HepG2 (cell line): ENCODE results near the gene RALY. TPM values are rescaled to one million over a fixed set of nuclear protein-coding genes. Genes with fewer than 3 reads are reported as not detected.

Experiments used
- ATAC-seq: fragments of 200-7000 bp; cut with Tn5 transposase; 3 replicates; pipeline ENCODE4 v1.9.1; 2020; ENCODE audit warnings: mild to moderate bottlenecking, moderate library complexity
- BruUV-seq: library from RNA; stranded (reverse); fragments of 400-500 nt; replicated peaks from 2 replicates; lab custom pipeline; 2021; lab: Mats Ljungman, UMichigan
- CTCF ChIA-PET: fragments of 300-600 bp; formaldehyde crosslinking; extraction: SDS; loops from one replicate; lab custom pipeline; 2021; ENCODE audit warnings: low total read pairs, inconsistent platforms, low intra/inter-chr PET ratio; lab: Yijun Ruan, JAX
- POLR2A ChIA-PET: fragments of 350-600 bp; sonication (Branson Sonifier 250); formaldehyde crosslinking; loops from one replicate; lab custom pipeline; 2020; ENCODE audit warnings: antibody characterized with exemption, inconsistent platforms; lab: Yijun Ruan, JAX
- DNase-seq: peaks from one replicate; pipeline ENCODE4 v3.0.0-alpha.2; 2015; ENCODE audit warnings: low spot score
- FAIRE-seq: peaks from 3 replicates; lab custom pipeline; 2011; peaks lifted over from hg19 to GRCh38; lab: Jason Lieb, UNC
- H2AFZ ChIP-seq: one replicate; pipeline ENCODE4 v1.6.1; 2011; ENCODE audit warnings: low read length, inconsistent platforms
- H3K27ac ChIP-seq: fragments of 300-600 bp; 3 replicates; pipeline ENCODE4 v1.8.0; 2011; ENCODE audit warnings: mixed run types, mild to moderate bottlenecking, mixed read lengths, low read length, inconsistent platforms; ENCODE audit not compliant: insufficient read depth; ENCODE audit errors: extremely low read length
- H3K27me3 ChIP-seq, 2 experiments: fragments of 200-600 bp in 1 of 2; 2 replicates in 1 of 2; 3 replicates in 1 of 2; pipeline versions ENCODE4 v1.6.0 to v1.8.0; 2011; ENCODE audit warnings: low read length in 2 of 2, mild to moderate bottlenecking in 2 of 2, moderate library complexity in 2 of 2, inconsistent platforms in 1 of 2; ENCODE audit not compliant: insufficient read depth in 2 of 2, control insufficient read depth in 1 of 2
- H3K36me3 ChIP-seq, 2 experiments: fragments of 200-600 bp in 1 of 2; replicated peaks in 1 of 2; 2 replicates in 1 of 2; 3 replicates in 1 of 2; pipeline versions ENCODE4 v1.5.1 to v1.8.0; 2011; ENCODE audit warnings: low read length in 2 of 2, inconsistent platforms in 1 of 2; ENCODE audit not compliant: insufficient read depth in 2 of 2, control insufficient read depth in 1 of 2
- H3K4me1 ChIP-seq: 2 replicates; pipeline ENCODE4 v1.5.1; 2012; ENCODE audit warnings: low read length, inconsistent platforms; ENCODE audit not compliant: insufficient read depth
- H3K4me2 ChIP-seq: 2 replicates; pipeline ENCODE4 v1.6.0; 2011; ENCODE audit warnings: low read depth, low read length, inconsistent platforms
- H3K4me3 ChIP-seq, 3 experiments: fragments of 200-600 bp in 1 of 3; sonication (generic), shearing (Covaris generic) in 1 of 3; replicated peaks in 1 of 3; 2 replicates each; pipeline ENCODE4 v1.5.1; 2011 to 2016; ENCODE audit warnings: low read length in 3 of 3, inconsistent platforms in 2 of 3, low read depth in 2 of 3, mild to moderate bottlenecking in 2 of 3, control low read depth in 1 of 3, mixed read lengths in 1 of 3; ENCODE audit not compliant: insufficient read depth in 1 of 3
- H3K79me2 ChIP-seq: one replicate; pipeline ENCODE4 v1.6.1; 2011; ENCODE audit warnings: low read length, inconsistent platforms; ENCODE audit not compliant: insufficient read depth
- H3K9ac ChIP-seq: 2 replicates; pipeline ENCODE4 v1.6.0; 2011; ENCODE audit warnings: mild to moderate bottlenecking, low read depth, low read length, inconsistent platforms; ENCODE audit not compliant: insufficient read depth
- H3K9me3 ChIP-seq: 2 replicates; pipeline ENCODE4 v1.5.1; 2012; ENCODE audit warnings: mild to moderate bottlenecking, low read length
- H4K20me1 ChIP-seq: 2 replicates; pipeline ENCODE4 v1.6.0; 2011; ENCODE audit warnings: inconsistent platforms, mild to moderate bottlenecking, low read length, moderate library complexity; ENCODE audit not compliant: insufficient read depth
- BHLHE40 ChIP-seq: IDR thresholded peaks from 2 replicates; pipeline ENCODE4 v1.6.1; 2011; ENCODE audit warnings: low read length, improper control_type of control experiment
- ELF1 ChIP-seq: sonication (generic); formaldehyde crosslinking; IDR thresholded peaks from 2 replicates; pipeline ENCODE4 v1.4.0; 2020; ENCODE audit warnings: missing genetic modification reagents
- IKZF5 ChIP-seq: IDR thresholded peaks from 2 replicates; pipeline ENCODE4 v1.6.1; 2018; ENCODE audit warnings: missing genetic modification reagents, mild to moderate bottlenecking, missing compliant biosample characterization
- JARID2 ChIP-seq: sonication (generic); formaldehyde crosslinking; IDR thresholded peaks from 2 replicates; pipeline ENCODE4 v1.8.1; 2023; ENCODE audit warnings: missing genetic modification reagents, inconsistent platforms; ENCODE audit not compliant: insufficient replicate concordance
- MXD1 ChIP-seq: sonication (generic); formaldehyde crosslinking; IDR thresholded peaks from 2 replicates; pipeline ENCODE4 v1.4.0; 2020; ENCODE audit warnings: mild to moderate bottlenecking, missing genetic modification reagents
- NR2F1 ChIP-seq, 2 experiments: fragments of 450-650 bp in 1 of 2; formaldehyde crosslinking in 1 of 2; IDR thresholded peaks; 2 replicates each; pipeline versions ENCODE4 v1.5.0 to v1.6.1; 2016 to 2020; ENCODE audit warnings: mild to moderate bottlenecking in 1 of 2, missing compliant biosample characterization in 1 of 2, missing genetic modification reagents in 1 of 2, moderate library complexity in 1 of 2
- SMAD1 ChIP-seq: sonication (generic); formaldehyde crosslinking; IDR thresholded peaks from 2 replicates; pipeline ENCODE4 v1.4.0; 2020; ENCODE audit warnings: missing genetic modification reagents, low read depth, mild to moderate bottlenecking, borderline replicate concordance
- ZNF512B ChIP-seq: sonication (generic); formaldehyde crosslinking; IDR thresholded peaks from 2 replicates; pipeline ENCODE4 v1.5.1; 2020; ENCODE audit warnings: missing genetic modification reagents, mild to moderate bottlenecking, borderline replicate concordance
- ZNF572 ChIP-seq: sonication (generic); formaldehyde crosslinking; IDR thresholded peaks from 2 replicates; pipeline ENCODE4 v1.5.1; 2020; ENCODE audit warnings: mild to moderate bottlenecking, missing genetic modification reagents
- ZNF691 ChIP-seq: sonication (generic); formaldehyde crosslinking; IDR thresholded peaks from 2 replicates; pipeline ENCODE4 v1.4.0; 2020; ENCODE audit warnings: missing genetic modification reagents, low read depth, mild to moderate bottlenecking, borderline replicate concordance
- WGBS: methylation state at CpG from one replicate; pipeline ENCODE4 v1.1.6; 2017; ENCODE audit warnings: low lambda C conversion rate; 5-methylcytosine and 5-hydroxymethylcytosine counted together
- in situ Hi-C: cut with HindIII; loops from 2 replicates; pipeline ENCODE4 v1.10.0; 2017; ENCODE audit warnings: low pct_unique_long_range_greater_than_20kb; ENCODE audit not compliant: extremely low pct_ligation_motif_present
- intact Hi-C: fragments of 100-400 bp; cut with micrococcal nuclease; formaldehyde crosslinking; loops from one replicate; pipeline ENCODE4 v1.10.0; 2022; ENCODE audit not compliant: unreplicated experiment
- polyA plus RNA-seq, 8 experiments: library from polyadenylated mRNA; depleted of rRNA in 3 of 8; stranded (reverse) in 7 of 8; unstranded in 1 of 8; fragments of >200 nt; fragmentation: Illumina TruSeq in 4 of 8; extraction: Trizol in 4 of 8; gene quantifications; 2 replicates each; pipeline versions ENCODE4 v1.2.1 to v1.2.3, GENCODE V29; 2011 to 2016; ENCODE audit warnings: low read depth in 4 of 8, missing spikeins in 1 of 8, mixed read lengths in 1 of 8; ENCODE audit not compliant: insufficient read depth in 1 of 8
- total RNA-seq, 5 experiments: library from RNA; depleted of rRNA; stranded (reverse); fragments of >200 nt; fragmentation: Illumina TruSeq; extraction: Trizol; gene quantifications; 2 replicates each; pipeline ENCODE4 v1.2.3, GENCODE V29; 2016; ENCODE audit warnings: low read depth in 1 of 5

RALY gene
- total and polyA plus RNA-seq, 2 of the 13 experiments (the other 11 are each of a cell fraction or from before 2014, with no cell fraction given) = 178 to 186 TPM

GRCh38 chr20:33992145-33992922, 1.4 kb upstream of the RALY start (continued):
- TF ChIP-seq ZNF512B (CRISPR knock-in tag) = no peak
- 0 out of 2 replicates have a peak, but pooled peaks have one; percentile 33 for TF ChIP-seq ZNF572 (CRISPR knock-in tag)
- TF ChIP-seq NR2F1 (CRISPR knock-in tag; IDR thresholded peaks at IDR 0.05) = 0 out of 4 replicates have a peak, but pooled peaks of 1 of the 2 experiments have one; percentile 16
- TF ChIP-seq MXD1 = 0 out of 2 replicates have a peak, but pooled peaks have one; percentile 5

GRCh38 chr20:33992923-33993575, 662 bp upstream of the RALY start:
- 1% methylated on average over 35 of the region's 35 CpGs for WGBS
- CTCF ChIA-PET = interaction anchor here (1.3 kb wide), 1 partner anchor 76 kb away, joined by 4 read pairs; no protein-coding TSS in a partner anchor
- H3K4me1 ChIP-seq = peaks cover 53% of the 10 kb centered on the region
- H3K27ac ChIP-seq = peak overlapping the region; percentile 92
- peaks cover 35% of the 10 kb centered on the region for H4K20me1 ChIP-seq
- POLR2A ChIA-PET = interaction anchor here (0.6 to 5.1 kb wide), 67 partner anchors 8 to 1961 kb away, joined by 3 to 315 read pairs (median 4); partner anchors contain the start of genes CBFA2T2, CHMP4B, EIF2S2 and ITCH
- peak overlapping the region; percentile 95 for H3K4me2 ChIP-seq
- intact Hi-C loops = loop anchor here (1.0 to 5.0 kb wide), 4 partner anchors 12 to 76 kb away; no protein-coding TSS in a partner anchor
- FAIRE-seq (peak; percentile 95), ATAC-seq (peak; percentile 84), DNase-seq (peak; percentile 100)
- in situ Hi-C loops = no loop called here
- H3K4me3 ChIP-seq = peak overlapping the region; percentile 95 to 98 (median 96)
- peak overlapping the region; percentile 21 for H2AFZ ChIP-seq
- H3K9me3 ChIP-seq = no peaks in the 10 kb centered on the region
- no peaks in the 10 kb centered on the region; a peak in 1 of 5 replicates for H3K27me3 ChIP-seq
- peak overlapping the region; percentile 96 for H3K9ac ChIP-seq
- H3K79me2 ChIP-seq = peaks cover 56% of the 10 kb centered on the region
- 0 out of 5 replicates have a peak, but pooled peaks cover 1 to 8% of the 10 kb centered on the region in 2 experiments for H3K36me3 ChIP-seq
- BruUV-seq = no TSS peak
- TF ChIP-seq IKZF5 = no peak
- TF ChIP-seq SMAD1 (CRISPR knock-in tag) = 0 out of 2 replicates have a peak, but pooled peaks have one; percentile 63
- TF ChIP-seq BHLHE40 = peak; percentile 76; the same call in 1 of the 2 replicates
- no peak for TF ChIP-seq JARID2 (CRISPR knock-in tag)
- TF ChIP-seq ELF1 (CRISPR knock-in tag) = peak; percentile 94
- peak; percentile 51; the same call in 1 of the 2 replicates for TF ChIP-seq ZNF691 (CRISPR knock-in tag)
